ENCODE data around the gene CIB2.
A peak's percentile ranks its signal among the peaks of the same experiment; 100 is the strongest.

Gene CIB2

GRCh38 chr15:78170848-78171773 is 39.9 kb upstream of the CIB2 start:
- peaks cover 31% of the 10 kb centered on the region for H3K79me2 ChIP-seq (ENCODE audit: low read length)
- H4K20me1 ChIP-seq (ENCODE audit: insufficient read depth, low read length) = no peaks in the 10 kb centered on the region
- H2AFZ ChIP-seq (ENCODE audit: low read depth, low read length) = no peak overlapping the region
- peaks cover 47% of the 10 kb centered on the region for H3K36me3 ChIP-seq (replicated peaks; ENCODE audit: low read depth, low read length)
- peaks cover 7% of the 10 kb centered on the region; the same call in 1 of the 2 replicates for H3K9me3 ChIP-seq (ENCODE audit: insufficient read depth, low read length)
- TF ChIP-seq CTCF (IDR thresholded peaks at IDR 0.05; ENCODE audit: low read depth, low read length) = no peak
- no peak for TF ChIP-seq EZH2phosphoT487 (IDR thresholded peaks at IDR 0.05; ENCODE audit: low read depth)
- peak overlapping the region; percentile 60 for H3K4me2 ChIP-seq (ENCODE audit: low read length)
- peak overlapping the region; percentile 97 for H3K27ac ChIP-seq (ENCODE audit: low read length)
- H3K4me3 ChIP-seq (ENCODE audit: low read length) = peak overlapping the region; percentile 23; the same call in 1 of the 2 replicates
- peaks cover 95% of the 10 kb centered on the region for H3K4me1 ChIP-seq (ENCODE audit: low read length)
- no peaks in the 10 kb centered on the region for H3K27me3 ChIP-seq (ENCODE audit: low read depth, low read length)
- peak overlapping the region; percentile 79 for H3K9ac ChIP-seq (ENCODE audit: low read length)

- no peaks in the 10 kb centered on the region for H3K27me3 ChIP-seq (ENCODE audit: low read depth, low read length)
- H2AFZ ChIP-seq (ENCODE audit: low read depth, low read length) = no peak overlapping the region
- H3K27ac ChIP-seq (ENCODE audit: low read length) = peak overlapping the region; percentile 97
- peak overlapping the region; percentile 66 for H3K4me2 ChIP-seq (ENCODE audit: low read length)
- H3K4me3 ChIP-seq (ENCODE audit: low read length) = no peak overlapping the region; the same call in 1 of the 2 replicates
- H3K4me1 ChIP-seq (ENCODE audit: low read length) = peaks cover 75% of the 10 kb centered on the region
- H3K9ac ChIP-seq (ENCODE audit: low read length) = peak overlapping the region; percentile 79
- peaks cover 39% of the 10 kb centered on the region for H3K79me2 ChIP-seq (ENCODE audit: low read length)
- peaks cover 60% of the 10 kb centered on the region for H3K36me3 ChIP-seq (replicated peaks; ENCODE audit: low read depth, low read length)
- H3K9me3 ChIP-seq (ENCODE audit: insufficient read depth, low read length) = peaks cover 7% of the 10 kb centered on the region; the same call in 1 of the 2 replicates
- H4K20me1 ChIP-seq (ENCODE audit: insufficient read depth, low read length) = no peaks in the 10 kb centered on the region
- TF ChIP-seq EZH2phosphoT487 (IDR thresholded peaks at IDR 0.05; ENCODE audit: low read depth) = no peak
- TF ChIP-seq CTCF (IDR thresholded peaks at IDR 0.05; ENCODE audit: low read depth, low read length) = no peak
Measured at GRCh38 chr15:78168608-78169007, 37.4 kb upstream of the CIB2 start.

DNA sequence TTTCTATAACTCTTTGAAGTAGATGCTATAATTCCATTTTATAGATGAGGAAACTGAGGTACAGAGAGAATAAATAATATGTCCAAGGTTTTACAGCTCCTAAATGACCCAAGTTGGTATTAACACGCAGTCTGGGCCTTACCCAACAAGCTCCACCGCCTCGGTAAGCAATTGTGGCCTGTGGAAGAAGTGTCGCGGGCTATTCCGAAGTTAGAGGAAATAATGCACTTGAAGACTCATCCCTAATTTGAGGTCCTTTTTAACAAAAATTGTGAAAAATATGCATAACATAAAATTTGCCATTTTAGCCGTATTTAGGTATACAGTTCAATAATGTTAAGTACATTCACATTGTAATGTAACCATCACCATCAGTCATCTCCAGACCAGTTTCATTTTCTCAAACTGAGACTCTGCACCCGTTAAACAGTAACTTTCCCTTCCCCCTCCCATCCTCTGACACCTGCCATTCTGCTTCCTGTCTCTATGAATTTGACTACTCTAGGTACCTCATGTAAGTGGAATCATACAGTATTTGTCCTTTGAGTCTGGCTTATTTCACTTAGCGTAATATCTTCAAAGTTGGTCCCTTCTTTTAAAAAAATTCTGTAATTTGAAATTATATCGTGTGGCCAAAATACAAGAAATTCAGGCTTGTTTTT is 36.1 kb upstream of the CIB2 start:
- Histone ChIP-seq H3K9me3 (ENCODE audit: insufficient read depth, low read length) (peaks cover 5% of the 10 kb centered on the region; the same call in 1 of the 2 replicates), H3K36me3 (replicated peaks; ENCODE audit: low read depth, low read length) (peaks cover 58% of the 10 kb centered on the region), H3K79me2 (ENCODE audit: low read length) (peaks cover 34% of the 10 kb centered on the region), H4K20me1 (ENCODE audit: insufficient read depth, low read length) (no peaks in the 10 kb centered on the region), H3K27me3 (ENCODE audit: low read depth, low read length) (no peaks in the 10 kb centered on the region), H2AFZ (ENCODE audit: low read depth, low read length) (no peak overlapping the region), H3K27ac (ENCODE audit: low read length) (peak overlapping the region; percentile 97), H3K4me2 (ENCODE audit: low read length) (peak overlapping the region; percentile 66), H3K4me3 (ENCODE audit: low read length) (peak overlapping the region; percentile 35), H3K4me1 (ENCODE audit: low read length) (peaks cover 63% of the 10 kb centered on the region), H3K9ac (ENCODE audit: low read length) (peak overlapping the region; percentile 79)
- no peak for TF ChIP-seq EZH2phosphoT487 (IDR thresholded peaks at IDR 0.05; ENCODE audit: low read depth)
- TF ChIP-seq CTCF (IDR thresholded peaks at IDR 0.05; ENCODE audit: low read depth, low read length) = no peak

DNA sequence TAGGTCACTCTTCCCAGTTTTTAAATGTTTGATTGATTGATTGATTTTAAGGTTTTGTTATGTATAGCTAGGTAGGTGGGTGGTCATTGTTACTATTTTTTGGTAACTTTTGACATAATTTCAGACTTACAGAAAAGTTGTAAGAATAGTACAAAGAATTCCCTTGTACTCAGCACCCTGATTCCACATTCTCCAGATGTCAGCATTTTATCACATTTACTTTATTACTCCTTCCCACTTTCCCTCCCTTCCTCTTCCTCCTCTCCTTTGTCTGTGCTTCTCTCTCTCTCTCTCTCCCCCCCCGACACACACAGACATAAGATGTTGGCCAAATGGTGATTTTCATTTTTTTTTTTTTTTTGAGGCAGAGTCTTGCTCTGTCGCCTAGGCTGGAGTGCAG is 32.8 kb upstream of the CIB2 start:
- Histone ChIP-seq H3K36me3 (replicated peaks; ENCODE audit: low read depth, low read length) (peaks cover 55% of the 10 kb centered on the region), H3K4me3 (ENCODE audit: low read length) (no peak overlapping the region), H3K4me2 (ENCODE audit: low read length) (no peak overlapping the region), H3K9me3 (ENCODE audit: insufficient read depth, low read length) (no peaks in the 10 kb centered on the region), H3K79me2 (ENCODE audit: low read length) (peaks cover 31% of the 10 kb centered on the region), H3K27ac (ENCODE audit: low read length) (no peak overlapping the region; the same call in 1 of the 2 replicates), H3K27me3 (ENCODE audit: low read depth, low read length) (no peaks in the 10 kb centered on the region), H2AFZ (ENCODE audit: low read depth, low read length) (no peak overlapping the region), H4K20me1 (ENCODE audit: insufficient read depth, low read length) (no peaks in the 10 kb centered on the region), H3K9ac (ENCODE audit: low read length) (no peak overlapping the region), H3K4me1 (ENCODE audit: low read length) (peaks cover 29% of the 10 kb centered on the region)
- TF ChIP-seq CTCF (IDR thresholded peaks at IDR 0.05; ENCODE audit: low read depth, low read length) (no peak), EZH2phosphoT487 (IDR thresholded peaks at IDR 0.05; ENCODE audit: low read depth) (no peak)
